BE2C (cell line): Measurements from ENCODE around the gene METRN.

Source experiments
- DNase-seq: peaks from one replicate; pipeline ENCODE4 v3.0.0-alpha.2; 2020
- H3K27me3 ChIP-seq: fragments of 250-450 bp; sonication (Bioruptor Pico); 2 replicates; pipeline ENCODE4 v1.5.1; 2020; ENCODE audit warnings: mild to moderate bottlenecking
- H3K36me3 ChIP-seq: fragments of 250-450 bp; sonication (Bioruptor Pico); 2 replicates; pipeline ENCODE4 v1.5.1; 2020; ENCODE audit warnings: mild to moderate bottlenecking
- H3K4me1 ChIP-seq: fragments of 250-450 bp; sonication (Bioruptor Pico); 2 replicates; pipeline ENCODE4 v1.5.1; 2020
- H3K4me3 ChIP-seq: 2 replicates; pipeline ENCODE4 v1.5.1; 2011; ENCODE audit warnings: low read depth, low read length
- H3K9me3 ChIP-seq: fragments of 250-450 bp; sonication (Bioruptor Pico); 2 replicates; pipeline ENCODE4 v1.5.1; 2020
- TF ChIP-seq, protein P1 (sequence below): IDR thresholded peaks from 2 replicates; pipeline ENCODE4 v1.5.1; 2012; ENCODE audit warnings: mild to moderate bottlenecking, low read depth, low read length

METRN gene

DNA sequence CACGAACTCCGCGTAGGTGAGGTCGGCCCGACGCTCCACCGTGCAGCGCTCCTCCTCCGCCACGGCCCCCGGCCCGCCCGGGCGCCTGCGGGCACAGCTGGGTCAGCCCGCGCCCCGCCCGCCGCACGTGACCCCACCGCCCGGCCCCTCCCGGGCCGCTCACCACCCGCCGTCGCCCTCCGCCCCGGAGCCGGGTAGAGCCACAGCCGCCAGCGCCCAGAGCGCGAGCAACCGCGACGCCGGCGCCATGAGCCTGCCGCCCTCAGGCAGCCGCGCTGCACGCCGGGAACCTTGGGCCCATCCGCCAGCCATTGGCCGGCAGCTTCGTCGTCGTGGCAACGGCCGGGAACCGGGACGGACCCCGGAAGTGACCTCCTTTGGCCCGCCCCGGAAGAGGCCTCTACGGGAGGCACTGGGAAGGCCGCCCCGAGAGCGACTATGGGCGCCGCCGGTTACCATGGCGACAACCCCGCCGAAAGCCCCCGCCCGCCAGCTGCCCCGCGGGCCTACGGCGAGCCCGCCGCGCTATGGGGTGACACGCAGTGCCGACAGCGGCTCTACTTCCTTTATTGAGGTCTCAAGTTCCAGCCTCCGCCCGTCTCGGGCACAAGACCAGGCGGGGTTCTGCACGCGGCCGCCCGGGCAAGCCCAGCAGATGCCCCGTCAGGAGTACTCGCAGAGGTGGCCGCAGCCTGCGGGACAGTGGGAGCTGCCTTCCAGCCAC, 30.7 kb upstream of the METRN start, which contains the start of gene JMJD8:
Gene JMJD8, minus strand, starts transcription at position 264 of the 724 bp plus-strand sequence. Its CDS starts 15 bp downstream, at position 249.
- H3K4me3 ChIP-seq, result peak within 1 kb of the TSS; percentile 69
- TF ChIP-seq, protein P1, sequence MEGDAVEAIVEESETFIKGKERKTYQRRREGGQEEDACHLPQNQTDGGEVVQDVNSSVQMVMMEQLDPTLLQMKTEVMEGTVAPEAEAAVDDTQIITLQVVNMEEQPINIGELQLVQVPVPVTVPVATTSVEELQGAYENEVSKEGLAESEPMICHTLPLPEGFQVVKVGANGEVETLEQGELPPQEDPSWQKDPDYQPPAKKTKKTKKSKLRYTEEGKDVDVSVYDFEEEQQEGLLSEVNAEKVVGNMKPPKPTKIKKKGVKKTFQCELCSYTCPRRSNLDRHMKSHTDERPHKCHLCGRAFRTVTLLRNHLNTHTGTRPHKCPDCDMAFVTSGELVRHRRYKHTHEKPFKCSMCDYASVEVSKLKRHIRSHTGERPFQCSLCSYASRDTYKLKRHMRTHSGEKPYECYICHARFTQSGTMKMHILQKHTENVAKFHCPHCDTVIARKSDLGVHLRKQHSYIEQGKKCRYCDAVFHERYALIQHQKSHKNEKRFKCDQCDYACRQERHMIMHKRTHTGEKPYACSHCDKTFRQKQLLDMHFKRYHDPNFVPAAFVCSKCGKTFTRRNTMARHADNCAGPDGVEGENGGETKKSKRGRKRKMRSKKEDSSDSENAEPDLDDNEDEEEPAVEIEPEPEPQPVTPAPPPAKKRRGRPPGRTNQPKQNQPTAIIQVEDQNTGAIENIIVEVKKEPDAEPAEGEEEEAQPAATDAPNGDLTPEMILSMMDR, result no peak
- peak; percentile 99 for DNase-seq
- H3K4me1 ChIP-seq, result peaks cover 12% of the 10 kb centered on the region; the same call in 1 of the 2 replicates
- no peaks in the 10 kb centered on the region for H3K27me3 ChIP-seq
- no peaks in the 10 kb centered on the region for H3K9me3 ChIP-seq
- peaks cover 51% of the 10 kb centered on the region for H3K36me3 ChIP-seq

DNA sequence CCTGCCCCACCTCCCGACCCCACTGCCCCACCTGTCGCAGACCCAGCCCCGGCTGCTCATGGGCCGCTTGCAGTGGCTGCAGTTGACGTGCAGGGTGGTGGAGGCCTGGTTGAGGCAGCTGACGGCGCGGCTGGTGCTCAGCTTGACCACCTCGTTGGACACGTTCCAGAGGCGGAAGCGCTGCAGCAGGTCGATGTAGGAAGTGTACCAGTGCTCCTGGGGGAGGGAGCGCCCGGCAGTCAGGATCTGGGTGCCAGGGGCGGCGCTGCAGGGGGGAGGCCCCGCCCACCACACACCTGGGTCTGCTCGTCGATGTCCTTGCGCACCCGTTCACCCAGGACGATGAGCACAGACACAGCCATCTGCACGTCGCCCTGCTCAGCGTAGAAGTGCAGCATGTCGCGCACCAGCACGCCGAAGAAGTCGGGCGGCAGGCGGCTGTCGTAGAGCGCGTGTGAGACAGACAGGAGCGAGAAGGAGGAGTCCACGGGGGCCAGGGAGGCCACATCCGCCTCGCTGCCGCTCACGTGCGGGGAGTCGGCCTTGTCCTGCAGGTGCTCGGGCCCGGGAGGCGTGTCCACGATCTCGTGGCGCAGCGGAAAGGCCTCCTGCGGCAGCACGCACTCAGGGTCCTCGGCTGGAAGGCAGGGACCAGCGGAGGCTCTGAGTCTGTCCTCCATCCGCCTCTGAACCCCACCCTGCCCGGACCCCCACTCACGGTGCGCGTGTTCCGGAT, 29.8 kb upstream of the METRN start:
- TF ChIP-seq, protein P1, result no peak
- H3K9me3 ChIP-seq, result no peaks in the 10 kb centered on the region
- H3K36me3 ChIP-seq, result peaks cover 51% of the 10 kb centered on the region
- peaks cover 12% of the 10 kb centered on the region; the same call in 1 of the 2 replicates for H3K4me1 ChIP-seq
- DNase-seq, result no peak
- peak overlapping the region; percentile 69; the same call in 1 of the 2 replicates for H3K4me3 ChIP-seq
- H3K27me3 ChIP-seq, result no peaks in the 10 kb centered on the region

DNA sequence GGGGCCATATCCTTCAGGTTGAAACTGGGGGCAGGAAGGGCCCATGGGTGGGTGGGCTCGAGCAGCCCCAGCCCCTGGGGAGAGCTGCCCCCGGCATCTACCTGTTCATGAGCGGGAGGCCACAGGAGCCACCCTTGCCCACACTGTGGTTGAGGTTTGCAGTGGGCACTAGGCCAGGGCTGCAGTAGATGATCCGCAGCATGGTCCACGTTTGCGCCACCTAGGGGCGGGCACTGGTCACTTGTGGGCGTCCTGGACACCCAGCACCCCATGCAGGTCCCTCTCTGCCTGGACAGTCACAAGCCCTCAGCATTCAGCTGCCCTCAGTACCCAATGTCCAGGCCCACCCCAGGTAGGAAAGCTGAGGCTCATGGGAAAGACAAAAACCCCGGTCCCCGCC, 29.0 kb upstream of the METRN start:
- Histone ChIP-seq H3K27me3 (no peaks in the 10 kb centered on the region), H3K9me3 (no peaks in the 10 kb centered on the region), H3K4me1 (peaks cover 12% of the 10 kb centered on the region; the same call in 1 of the 2 replicates), H3K4me3 (no peak overlapping the region), H3K36me3 (peaks cover 50% of the 10 kb centered on the region)
- TF ChIP-seq, protein P1, result peak; percentile 67
- peak; percentile 82 for DNase-seq

DNA sequence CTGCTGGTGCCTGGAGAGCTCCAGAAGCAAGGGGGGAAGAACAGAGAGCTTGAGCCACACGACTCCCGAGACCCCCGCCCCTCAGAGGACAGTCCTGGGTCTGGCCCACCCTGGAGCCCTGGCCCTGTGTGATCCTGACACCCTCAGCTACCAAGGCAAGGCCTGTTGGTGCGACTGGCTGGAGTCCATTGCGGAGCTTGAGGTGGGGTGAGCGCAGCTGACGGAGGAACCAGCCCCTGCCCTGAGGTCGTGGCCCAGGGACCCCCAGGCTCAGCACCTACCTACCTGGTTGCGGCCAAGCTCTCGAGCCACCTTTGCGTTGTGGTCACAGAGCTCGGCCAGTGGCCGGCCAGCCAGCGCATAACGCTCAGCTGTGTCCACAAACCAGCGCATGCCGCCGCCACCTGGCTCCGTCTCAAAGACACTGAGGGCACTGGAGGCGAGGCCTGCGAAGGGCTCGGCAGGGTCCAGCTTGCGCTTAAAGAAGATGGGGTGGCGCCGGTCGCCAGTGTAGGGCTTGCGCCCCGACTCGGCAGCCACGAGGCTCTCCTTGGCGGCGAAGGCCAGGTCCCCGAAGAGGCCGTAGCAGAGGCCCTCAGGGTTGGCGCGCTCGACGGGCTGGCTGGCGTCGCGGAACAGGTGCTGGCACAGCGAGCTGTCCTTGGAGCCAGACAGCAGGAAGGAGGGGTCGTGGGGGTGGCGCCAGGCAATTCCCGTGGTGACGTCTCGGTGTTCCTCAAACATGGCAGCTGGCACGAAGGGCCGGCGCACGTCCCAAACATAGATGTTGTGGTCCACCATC, 28.3 kb upstream of the METRN start:
- TF ChIP-seq, protein P1, result no peak
- H3K4me3 ChIP-seq, result no peak overlapping the region
- H3K4me1 ChIP-seq, result peaks cover 7% of the 10 kb centered on the region; the same call in 1 of the 2 replicates
- no peaks in the 10 kb centered on the region for H3K9me3 ChIP-seq
- H3K36me3 ChIP-seq, result peaks cover 43% of the 10 kb centered on the region
- no peaks in the 10 kb centered on the region for H3K27me3 ChIP-seq
- DNase-seq, result no peak

DNA sequence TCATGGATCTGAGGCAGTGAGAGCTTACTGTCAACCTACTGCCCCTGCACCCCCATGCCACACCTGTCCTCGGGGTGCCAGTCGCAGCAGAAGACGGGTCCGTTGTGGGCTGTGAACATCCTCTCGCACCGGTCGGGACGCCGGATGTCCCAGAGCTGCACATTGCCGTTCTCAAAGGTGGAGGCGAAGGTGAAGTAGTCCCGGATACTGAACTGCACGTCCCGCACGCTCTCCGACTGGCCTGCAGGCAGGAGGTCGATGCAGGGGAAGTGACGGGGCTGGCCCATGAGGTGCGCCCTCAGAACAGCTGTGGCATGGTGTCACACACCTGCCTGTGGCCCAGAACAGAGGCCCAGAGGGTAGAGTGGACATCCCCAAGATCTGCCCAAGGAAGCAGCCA, 27.4 kb upstream of the METRN start:
- DNase-seq, result no peak
- Histone ChIP-seq H3K27me3 (no peaks in the 10 kb centered on the region), H3K4me3 (no peak overlapping the region), H3K4me1 (0 out of 2 replicates have a peak, but pooled peaks cover 5% of the 10 kb centered on the region), H3K9me3 (no peaks in the 10 kb centered on the region), H3K36me3 (peaks cover 35% of the 10 kb centered on the region)
- TF ChIP-seq, protein P1, result no peak
